NCI-H1417 treated with DMSO at 0.1 percent for 48 hours (cell line): ENCODE results near the gene KIF16B.
"Not testable (repeated sequence)": the region's sequence is repeated elsewhere in the genome, so short reads cannot be mapped to it uniquely, and the experiment has no call there.

Source experiments
- DNase-seq: peaks from one replicate; lab custom pipeline; 2025; lab: John Stamatoyannopoulos, UW

Gene KIF16B

GRCh38 chr20:16475225-16475624 is 98.0 kb downstream of the KIF16B start:
- no peak for DNase-seq

GRCh38 chr20:16474363-16474762 is 98.9 kb downstream of the KIF16B start:
- no peak for DNase-seq

GRCh38 chr20:16472045-16472872 is 101.0 kb downstream of the KIF16B start:
- no peak for DNase-seq

- DNase-seq: no peak
These were observed 103.8 kb downstream of the KIF16B start for GRCh38 chr20:16469395-16469905.

DNA sequence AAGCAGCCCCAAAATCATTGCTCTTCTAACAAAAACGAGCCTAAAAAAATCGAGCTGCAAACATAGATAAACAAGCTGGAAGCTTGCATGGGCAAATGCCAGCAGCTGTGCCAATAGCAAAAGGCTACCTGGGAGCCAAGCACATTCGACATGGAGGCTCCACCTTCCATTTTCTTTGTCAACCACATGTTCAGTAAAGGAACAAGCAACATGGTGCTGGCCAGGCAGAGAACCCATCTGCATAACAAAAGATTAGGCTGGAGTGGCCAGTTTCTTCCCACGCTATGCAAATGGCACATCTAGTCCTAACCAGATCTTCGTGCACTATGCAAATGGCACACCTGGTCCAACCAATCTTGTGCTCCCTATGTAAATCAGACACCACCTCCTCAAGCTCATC is 110.5 kb downstream of the KIF16B start:
- no peak for DNase-seq

DNA sequence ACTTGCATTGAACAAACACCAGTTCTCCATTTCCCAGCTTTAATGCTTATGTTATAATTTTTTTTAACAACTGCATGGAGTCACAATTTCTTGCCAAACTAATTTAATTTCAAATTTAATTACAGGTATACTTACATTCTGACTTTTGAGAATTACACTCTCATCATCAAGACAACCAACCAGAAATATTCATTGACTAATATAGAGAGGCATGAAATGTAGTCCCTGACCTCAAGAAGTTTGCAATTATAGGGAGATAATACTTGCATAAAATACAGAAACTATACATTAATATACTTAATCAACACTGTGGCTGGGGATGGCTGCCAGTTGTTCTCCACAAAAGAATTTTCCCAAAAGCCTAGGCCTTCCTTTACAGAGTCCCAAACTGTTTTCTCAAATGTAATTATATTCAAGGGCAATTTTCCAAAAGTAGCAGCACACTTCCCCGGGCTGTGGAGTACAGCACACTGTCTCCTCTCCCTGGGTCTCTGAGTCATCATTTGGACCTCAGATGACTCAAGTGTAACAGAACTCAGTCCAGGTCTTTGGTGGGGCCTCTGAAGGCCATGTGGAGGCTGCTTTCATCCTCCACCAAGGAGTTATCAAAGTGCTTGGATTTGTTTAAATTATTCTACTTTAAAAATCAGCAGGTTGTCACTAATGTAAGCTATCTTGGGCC is 114.1 kb downstream of the KIF16B start:
- DNase-seq: no peak

DNA sequence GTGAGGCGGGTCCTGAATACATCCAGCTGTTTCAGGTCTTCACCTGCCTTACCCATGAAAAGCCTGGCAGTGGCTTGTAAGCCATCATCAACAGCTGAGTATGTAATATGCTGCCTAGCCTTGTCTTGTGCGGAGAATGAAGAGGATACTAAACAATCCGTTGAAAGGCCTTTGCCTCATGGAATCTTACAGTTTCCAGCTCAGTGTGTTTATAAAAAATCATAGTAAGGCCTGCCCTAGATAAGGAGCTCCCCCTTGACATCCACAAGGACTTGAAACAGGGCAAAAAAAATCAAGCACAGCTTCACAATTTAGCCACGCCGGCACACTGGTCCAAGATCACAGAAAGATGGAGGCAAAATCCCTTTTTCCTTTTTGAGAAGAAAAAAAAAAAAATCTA is 115.7 kb downstream of the KIF16B start:
- DNase-seq: no peak

GRCh38 chr20:16455324-16455723 is 117.9 kb downstream of the KIF16B start:
- DNase-seq: no peak

GRCh38 chr20:16451982-16452381 is 121.3 kb downstream of the KIF16B start:
- no peak for DNase-seq

DNA sequence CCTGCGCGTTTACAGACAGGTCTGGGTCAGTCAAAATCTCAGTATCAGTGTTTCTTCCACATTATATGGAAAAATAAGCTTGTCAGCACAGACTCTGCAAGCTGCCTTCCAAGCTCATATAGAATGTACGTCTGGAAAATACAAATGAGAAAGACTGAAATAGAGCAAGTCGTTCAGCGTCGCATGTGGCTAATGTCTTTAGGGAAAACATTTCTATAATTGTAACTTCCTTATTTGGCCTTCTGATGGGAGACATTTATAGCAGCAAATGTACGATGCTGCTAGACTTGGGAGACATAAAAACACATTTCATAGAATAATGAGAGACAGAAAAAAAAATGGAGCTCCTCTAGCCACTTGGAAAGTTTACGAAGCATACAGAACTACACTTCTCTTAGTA is 122.2 kb downstream of the KIF16B start:
- no peak for DNase-seq

DNA sequence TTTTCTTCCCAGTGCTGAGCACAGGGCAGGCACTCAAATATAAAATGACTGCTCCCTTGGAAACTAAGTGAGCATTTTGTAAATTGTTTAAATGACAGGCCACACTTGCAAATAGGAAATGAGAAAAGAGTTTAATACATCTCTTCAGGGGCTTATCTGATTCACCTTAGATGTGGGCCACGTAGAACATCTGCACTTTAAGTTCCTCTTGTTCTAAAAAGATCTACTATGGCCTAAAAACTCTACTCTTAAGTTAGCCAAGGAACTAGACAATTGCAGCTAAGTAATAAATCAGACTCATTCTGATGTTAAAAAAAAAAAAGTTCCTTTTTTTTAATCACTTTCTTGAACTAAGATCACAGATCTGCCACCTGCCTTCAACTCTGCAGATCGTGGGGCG is 126.3 kb downstream of the KIF16B start:
- DNase-seq: no peak

GRCh38 chr20:16446246-16446645 is 127.0 kb downstream of the KIF16B start:
- no peak for DNase-seq

DNA sequence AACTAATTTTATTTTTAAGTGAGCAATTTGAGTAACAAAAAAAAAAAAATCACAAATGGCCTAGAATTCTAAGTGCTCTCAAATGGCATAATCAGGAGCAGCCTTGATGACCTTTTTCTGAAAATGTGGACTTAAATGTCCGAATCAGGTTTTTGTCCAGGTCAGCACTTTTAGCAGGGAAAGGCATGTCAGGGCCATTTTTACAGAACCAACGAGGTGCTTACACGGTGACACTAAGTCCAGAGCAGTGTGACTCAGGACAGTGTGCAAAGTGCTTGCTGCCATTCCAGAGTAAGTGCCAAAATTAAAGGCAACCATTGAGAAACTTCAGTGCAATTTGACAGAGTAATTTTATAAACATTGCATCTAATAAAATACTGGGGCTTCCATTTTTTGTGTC is 127.8 kb downstream of the KIF16B start:
- no peak for DNase-seq

DNA sequence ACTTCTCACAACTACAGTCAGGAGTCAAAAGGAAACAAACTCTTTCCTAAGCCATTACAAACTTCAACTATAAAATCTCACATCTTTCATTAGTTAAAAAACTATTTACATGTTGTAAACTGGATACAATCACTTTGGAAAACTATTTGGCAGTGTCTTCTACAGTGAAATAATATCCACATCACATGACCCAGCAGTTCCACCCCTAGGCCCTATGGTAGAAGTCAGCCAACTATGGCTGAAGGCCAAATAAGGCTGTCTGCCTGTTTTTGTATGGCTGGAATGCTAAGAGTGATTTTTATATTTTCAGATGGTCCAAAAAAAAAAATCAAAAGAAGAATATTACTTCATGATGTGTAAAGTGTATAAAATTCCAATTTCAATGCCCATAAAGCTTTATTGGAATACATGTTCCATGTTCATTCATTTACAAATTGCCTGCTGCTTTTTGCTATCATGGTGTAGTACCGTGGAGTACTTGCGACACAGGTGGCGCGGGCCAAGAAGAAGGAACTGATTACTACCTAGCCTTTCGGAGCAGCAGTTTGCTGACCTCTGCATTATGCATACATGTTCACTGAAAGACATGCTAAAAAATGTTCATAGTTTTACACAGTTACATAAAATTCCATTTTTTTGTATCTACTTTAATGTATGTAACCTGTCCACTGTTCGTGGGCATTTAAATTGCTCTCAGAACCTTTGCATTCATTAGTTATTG is 129.0 kb downstream of the KIF16B start:
- no peak for DNase-seq

DNA sequence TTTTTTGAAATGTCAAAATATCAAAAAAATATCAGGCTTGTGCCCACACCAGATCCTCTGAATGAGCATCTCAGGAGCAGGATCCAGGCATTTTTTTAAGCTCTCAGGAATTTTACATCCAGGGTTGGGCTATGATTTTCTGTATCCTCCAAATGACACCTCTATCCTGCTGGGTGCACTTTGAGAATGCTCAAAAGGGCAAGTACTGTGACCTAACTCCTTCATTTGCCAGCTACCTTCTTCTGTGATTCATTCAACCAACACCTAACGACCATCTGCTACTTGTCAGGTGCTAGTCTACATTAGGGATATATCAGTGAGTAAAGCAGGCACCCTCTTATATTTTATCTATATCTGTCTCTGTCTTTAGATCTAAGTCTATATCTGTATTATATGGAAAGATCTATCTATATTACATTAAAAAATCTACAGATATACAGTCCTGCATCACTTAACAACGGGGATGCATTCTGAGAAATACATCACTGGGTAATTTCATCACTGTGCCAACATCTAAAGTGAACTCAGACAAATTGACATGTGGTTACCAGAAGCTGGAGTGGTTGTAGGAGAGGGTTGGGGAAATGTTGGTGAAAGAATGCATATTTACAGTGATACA is 131.6 kb downstream of the KIF16B start:
- DNase-seq: no peak

DNA sequence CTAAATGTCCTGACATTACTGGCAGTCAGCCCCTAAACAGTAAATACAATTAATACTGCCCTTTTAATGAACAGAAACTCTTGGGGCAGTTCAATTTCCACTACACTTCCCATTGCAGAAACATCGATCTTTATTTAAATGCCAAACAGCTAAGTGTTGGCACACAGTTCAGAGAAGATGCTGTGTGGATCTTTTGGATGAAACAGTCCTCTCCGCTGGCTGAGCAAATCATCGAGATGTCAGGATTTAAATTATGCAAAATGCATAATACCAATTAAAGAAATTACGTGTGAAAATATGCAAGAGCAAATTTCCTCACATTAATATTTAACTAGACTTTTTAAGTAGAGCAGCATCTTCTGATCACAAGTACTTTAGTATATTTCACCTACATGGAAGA is 132.6 kb downstream of the KIF16B start:
- DNase-seq: no peak

DNA sequence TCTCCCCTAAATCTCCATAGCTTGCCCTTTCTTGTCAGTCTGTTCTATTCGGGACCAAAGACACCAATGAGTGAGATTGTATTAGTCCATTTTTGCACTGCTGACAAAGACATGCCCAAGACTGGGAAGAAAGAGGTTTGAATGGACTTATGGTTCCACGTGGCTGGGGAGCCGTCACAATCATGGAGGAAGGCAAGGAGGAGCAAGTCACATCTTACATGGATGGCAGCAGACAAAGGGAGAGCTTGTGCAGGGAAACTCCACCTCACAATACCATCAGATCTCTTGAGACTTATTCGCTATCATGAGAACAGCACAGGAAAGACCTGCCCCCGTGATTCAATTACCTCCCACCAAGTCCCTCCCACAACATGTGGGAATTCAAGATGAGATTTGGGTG is 133.7 kb downstream of the KIF16B start:
- DNase-seq: not testable (repeated sequence)

DNA sequence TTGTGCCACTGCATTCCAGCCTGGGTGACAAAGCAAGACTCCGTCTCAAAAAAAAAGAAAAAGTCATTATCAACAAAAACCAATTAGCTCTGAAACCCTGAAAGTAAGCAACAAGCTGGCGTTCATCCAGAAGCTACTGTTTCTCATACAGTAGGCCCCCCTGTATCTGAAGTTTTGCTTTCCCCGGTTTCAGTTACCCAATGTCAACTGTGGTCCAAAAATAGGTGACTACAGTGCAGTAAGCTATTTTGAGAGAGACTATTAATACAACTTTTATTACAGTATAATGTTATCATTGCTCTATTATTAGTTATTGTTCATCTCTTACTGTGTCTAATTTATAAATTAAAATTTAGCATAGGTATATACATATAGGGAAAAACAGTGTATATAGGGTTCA is 135.1 kb downstream of the KIF16B start:
- no peak for DNase-seq

- DNase-seq: no peak
These were observed 135.8 kb downstream of the KIF16B start for GRCh38 chr20:16437387-16437996.

- no peak for DNase-seq
These were observed 139.1 kb downstream of the KIF16B start for GRCh38 chr20:16434062-16434664.

DNA sequence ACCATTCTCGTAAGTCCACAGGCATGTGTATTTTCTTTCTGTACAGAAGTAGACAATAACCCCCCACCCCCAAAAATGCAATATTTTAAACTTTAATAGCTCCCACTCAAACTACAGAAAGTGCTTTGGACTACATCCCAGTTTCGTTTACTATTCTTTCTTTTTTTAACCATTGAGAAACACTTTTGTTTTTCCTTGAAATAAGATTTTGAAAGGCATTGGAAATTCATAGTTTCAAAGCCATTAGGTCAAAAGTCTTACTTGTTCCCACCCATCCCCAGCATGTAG is 140.0 kb downstream of the KIF16B start:
- no peak for DNase-seq
